HG03175 (cell line): ENCODE results near the gene MECP2.
"Not testable (repeated sequence)": the region's sequence is repeated elsewhere in the genome, so short reads cannot be mapped to it uniquely, and the experiment has no call there.

Experiments used
- ATAC-seq: cut with Tn5 transposase; IDR thresholded peaks from one replicate; pipeline ENCODE4 v1.9.1; 2021; ENCODE audit warnings: mild to moderate bottlenecking, moderate library complexity; ENCODE audit not compliant: unreplicated experiment

The MECP2 gene

GRCh38 chrX:154097589-154098541 is at the start of gene MECP2:
Gene MECP2 (minus strand): TSS chrX:154097717.
- ATAC-seq, result peak; percentile 90

GRCh38 chrX:154144010-154144409 is 46.5 kb upstream of the MECP2 start, which contains the start of gene OPN1LW:
Gene OPN1LW (plus strand): TSS chrX:154144243. CDS start chrX:154144284, 41 bp downstream.
- not testable (repeated sequence) for ATAC-seq

DNA sequence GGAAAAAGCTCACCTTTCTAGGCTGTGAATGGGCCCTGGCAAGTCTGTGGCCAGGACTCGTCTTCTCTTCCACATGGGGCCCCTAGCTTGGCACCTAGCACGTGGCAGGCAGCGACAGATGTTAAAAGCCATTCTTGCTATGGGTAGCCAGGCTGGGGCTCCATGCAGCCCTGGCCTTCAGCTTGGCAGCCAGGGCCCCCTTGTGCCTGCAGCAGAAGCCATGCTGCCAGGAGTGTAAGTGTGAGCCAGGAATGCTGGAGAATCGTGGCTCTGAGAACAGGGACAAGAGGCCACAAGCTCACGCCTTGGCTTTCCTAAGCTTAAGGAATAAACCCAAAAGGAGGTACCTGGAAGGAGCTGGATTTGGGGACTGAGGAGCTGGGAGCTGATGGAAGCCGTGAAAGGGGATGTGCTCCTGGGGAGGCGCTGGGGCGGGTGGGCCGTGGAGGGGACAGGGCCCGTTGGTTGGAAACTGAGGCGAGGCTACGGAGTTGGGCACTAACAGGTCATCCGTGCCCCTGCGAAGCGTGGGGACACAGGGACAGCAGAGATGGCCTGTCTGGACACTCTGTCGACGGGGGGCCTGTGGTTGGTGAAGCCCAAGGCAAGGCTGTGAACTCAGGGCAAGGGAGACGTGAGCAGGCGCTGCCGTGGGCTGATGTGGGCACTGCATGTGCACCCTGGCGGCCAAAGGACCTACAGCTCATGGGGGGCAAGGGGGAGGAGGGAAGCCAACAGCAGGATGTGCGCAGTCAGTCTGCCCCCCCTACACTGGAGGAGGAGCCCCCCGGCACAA is 45.6 kb upstream of the MECP2 start:
- no peak for ATAC-seq

GRCh38 chrX:154142386-154142785 is 44.9 kb upstream of the MECP2 start:
- ATAC-seq, result no peak

- ATAC-seq, result no peak
These were observed 43.2 kb upstream of the MECP2 start for GRCh38 chrX:154140742-154141141.

DNA sequence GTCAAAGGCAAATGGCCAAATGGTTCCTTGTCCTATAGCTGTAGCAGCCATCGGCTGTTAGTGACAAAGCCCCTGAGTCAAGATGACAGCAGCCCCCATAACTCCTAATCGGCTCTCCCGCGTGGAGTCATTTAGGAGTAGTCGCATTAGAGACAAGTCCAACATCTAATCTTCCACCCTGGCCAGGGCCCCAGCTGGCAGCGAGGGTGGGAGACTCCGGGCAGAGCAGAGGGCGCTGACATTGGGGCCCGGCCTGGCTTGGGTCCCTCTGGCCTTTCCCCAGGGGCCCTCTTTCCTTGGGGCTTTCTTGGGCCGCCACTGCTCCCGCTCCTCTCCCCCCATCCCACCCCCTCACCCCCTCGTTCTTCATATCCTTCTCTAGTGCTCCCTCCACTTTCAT is 42.7 kb upstream of the MECP2 start:
- no peak for ATAC-seq

DNA sequence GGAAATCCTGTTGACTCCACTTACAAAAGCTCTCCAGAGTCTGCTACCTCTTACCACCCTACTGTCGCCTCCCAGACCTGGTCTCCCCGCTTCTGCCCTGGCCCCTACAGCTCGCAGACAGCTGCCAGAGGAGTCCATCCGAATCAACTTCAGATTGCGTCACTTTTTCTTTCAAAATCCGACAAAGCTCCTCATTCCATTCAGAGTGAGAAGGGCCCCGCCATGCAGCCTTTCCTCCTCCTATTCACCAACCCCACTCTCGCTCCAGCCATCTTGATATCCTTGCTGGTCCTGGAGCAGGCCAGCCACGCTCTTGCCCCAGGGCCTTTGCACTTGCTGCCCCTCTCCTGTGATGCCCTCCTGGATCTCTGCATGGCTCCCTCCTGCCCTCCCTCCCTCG is 41.3 kb upstream of the MECP2 start:
- no peak for ATAC-seq

DNA sequence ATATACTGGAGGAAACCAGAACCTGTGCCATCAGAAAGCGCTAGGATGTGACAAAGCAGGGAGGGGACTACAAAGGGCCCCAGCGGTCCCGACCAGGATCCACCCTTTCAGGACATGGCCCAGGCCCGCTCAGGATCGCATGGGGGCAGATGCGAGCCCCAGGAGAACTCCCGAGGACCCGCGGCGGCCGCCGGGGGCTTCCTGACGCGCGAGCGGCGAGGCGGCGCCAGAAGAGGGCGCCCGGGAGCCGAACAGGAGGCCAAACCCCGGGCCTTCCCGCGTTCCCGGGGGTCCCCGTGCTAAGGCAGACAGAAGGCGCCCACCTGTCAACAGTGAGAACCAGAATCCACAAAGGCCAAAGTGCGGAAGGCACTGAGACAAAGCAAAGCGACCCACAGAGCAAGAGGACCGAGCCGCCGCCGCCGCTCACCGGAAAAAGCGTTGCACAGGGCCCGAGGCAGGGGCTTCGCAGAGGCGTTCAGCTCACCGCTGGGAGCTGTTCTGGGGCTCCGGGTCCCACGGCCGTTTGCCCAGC is 39.2 kb upstream of the MECP2 start:
- ATAC-seq, result no peak

DNA sequence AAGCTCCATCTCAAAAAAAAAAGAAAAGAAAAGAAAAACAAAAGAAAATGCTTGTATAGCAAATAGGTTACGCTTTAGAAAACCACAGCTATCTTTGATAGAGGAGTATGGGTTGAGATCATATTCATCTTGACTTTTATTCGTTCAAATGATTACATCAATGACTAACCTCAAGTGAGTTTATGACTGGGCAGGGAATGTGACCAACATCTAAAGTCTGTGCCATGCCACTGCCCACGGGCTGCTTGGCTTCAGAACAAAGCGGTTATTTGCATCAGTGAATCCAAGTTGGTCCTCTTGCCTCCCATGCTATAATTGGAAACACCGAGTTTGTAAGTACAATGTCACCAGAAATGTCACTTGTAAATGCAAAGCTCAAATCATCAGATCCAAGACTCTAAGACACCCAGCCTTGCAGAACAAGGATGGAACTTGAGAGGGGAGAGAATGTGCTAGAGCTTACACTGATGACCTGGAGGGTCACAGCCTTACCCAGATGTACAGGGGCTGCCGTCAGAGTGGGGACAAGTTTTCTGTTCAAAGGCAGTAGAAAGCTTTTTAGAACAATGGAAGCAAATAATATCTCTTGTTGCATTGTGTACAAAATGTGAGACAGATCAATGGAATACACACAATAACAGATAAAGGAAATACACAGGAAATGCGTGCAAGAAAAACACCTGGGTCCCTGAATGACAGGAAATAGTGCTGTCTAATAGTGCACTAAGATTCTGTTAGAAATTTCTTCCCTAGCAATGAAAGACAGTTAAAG is 38.1 kb upstream of the MECP2 start:
- no peak for ATAC-seq

GRCh38 chrX:154132366-154132765 is 34.8 kb upstream of the MECP2 start:
- no peak for ATAC-seq

DNA sequence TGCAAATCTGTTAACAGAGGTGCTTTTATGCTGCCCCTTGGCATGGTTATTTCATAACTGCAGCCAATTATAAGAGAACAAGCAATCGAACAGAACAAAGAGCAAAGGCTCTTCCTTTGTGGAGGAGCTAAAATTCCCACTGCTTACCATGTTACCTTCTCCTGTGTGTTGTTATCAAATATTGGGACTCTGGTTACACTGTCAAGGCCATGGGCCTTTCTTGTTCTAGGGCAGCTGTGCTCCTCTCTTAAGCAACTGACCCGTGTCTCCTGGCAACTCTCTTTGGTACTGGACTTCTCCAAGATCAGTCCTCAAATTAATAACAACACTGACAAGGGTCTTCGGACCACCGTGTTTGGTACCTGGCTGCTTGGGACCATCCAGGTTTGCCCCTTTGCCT is 34.4 kb upstream of the MECP2 start:
- ATAC-seq, result no peak

- ATAC-seq, result no peak
These were observed 28.6 kb upstream of the MECP2 start for GRCh38 chrX:154126101-154126500.

DNA sequence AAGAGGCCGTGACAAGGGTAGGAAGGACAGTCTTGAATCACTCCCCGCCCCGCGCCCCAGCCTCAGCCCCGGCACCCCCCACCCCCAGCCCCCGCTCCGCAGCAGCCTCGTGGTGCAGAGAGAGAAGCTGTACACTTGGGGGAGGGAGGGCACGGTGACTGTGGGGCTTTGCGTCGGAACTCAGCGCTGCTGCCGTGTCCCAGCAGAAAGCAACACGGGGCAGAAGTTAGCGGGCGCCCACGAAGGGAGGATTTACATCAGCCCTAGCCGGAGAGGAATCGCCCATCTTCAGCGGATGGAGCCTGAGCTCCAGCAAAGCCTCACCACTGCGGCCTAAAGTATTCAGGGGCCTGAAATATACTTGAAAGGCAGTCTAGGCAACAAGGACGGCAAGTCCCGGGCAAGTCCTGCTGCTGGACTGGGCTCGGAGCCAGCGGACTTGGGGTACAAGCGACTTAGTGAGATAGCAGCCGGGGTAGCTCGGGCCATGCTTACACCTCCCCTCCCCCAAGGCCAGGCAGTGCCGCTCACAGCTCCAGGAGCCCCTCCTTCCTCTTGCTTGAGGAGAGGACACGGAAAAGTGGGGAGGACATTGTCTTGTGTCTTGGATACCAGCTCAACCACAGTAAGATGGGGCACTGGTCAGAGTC is 28.0 kb upstream of the MECP2 start:
- ATAC-seq, result no peak

DNA sequence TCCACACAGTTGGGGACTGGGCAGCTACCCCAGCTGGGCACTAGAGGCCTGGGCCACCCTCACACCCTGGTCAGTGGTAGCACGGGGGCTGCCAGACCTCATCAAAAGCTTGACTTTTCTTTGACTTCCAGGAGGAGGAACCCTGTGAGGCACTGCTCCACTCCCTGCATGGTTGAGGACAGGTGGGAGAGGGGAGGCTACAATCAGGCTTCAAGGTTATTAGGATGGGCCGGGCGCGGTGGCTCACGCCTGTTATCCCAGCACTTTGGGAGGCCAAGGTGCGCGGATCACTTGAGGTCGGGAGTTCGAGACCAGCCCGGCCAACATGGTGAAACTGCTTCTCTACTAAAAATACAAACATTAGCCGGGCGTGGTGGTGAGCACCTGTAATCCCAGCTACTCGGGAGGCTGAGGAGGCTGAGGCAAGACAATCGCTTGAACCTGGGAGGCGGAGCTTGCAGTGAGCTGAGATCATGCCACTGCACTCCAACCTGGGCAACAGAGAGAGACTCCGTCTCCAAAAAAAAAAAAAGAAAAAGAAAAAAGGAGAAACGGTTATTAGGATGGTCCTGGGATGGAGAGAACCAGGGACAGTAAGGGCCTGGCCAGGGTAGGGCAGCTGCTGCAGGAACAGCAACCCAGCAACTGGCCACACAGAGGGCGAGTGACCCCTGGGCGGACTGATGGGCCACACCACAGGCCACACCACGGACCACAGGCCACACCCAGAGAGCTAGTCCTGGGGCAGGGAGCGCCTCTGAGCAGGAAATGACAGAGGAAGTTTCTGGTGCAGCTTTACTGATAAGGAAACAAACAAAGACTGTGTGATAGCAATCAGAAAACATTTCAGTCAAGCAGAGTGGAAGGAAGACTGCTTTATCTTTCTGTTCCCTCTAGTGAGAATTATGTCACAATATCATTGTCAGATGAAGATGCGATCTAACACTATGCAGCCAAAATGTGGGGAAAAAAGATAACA is 26.0 kb upstream of the MECP2 start:
- no peak for ATAC-seq

GRCh38 chrX:154121961-154122360 is 24.4 kb upstream of the MECP2 start:
- no peak for ATAC-seq

DNA sequence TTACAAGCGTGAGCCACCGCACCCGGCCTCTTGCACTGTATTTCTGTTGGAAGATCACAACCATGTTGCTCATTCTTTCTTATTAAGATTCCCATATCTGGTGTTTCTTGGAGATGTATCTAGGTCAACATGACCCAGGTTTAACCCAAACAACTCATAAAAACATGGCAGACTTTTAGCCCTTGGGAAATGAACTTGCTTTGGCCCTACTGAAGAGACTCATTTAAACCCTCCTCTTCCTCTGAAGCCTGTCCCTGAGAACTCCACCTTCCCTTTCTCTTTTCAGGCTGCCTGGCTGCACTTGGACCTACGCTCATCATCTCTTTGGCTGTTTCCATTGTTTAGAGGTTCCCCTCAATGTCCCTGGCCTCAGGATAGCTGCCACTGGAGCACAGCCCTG is 23.7 kb upstream of the MECP2 start:
- ATAC-seq, result no peak

- ATAC-seq, result no peak
These were observed 23.1 kb upstream of the MECP2 start for GRCh38 chrX:154120567-154120966.

- no peak for ATAC-seq
These were observed 20.0 kb upstream of the MECP2 start for GRCh38 chrX:154117566-154117965.
